Measurements from ENCODE around the gene ATF4. TPM values are rescaled to one million over a fixed set of nuclear protein-coding genes. Genes with fewer than 3 reads are reported as not detected.
A peak's percentile ranks its signal among the peaks of the same experiment; 100 is the strongest.

The ATF4 gene
- total and polyA plus RNA-seq, 2 of the 13 experiments (the other 11 are each of a cell fraction or from before 2014, with no cell fraction given), result 486 to 1,297 TPM

DNA sequence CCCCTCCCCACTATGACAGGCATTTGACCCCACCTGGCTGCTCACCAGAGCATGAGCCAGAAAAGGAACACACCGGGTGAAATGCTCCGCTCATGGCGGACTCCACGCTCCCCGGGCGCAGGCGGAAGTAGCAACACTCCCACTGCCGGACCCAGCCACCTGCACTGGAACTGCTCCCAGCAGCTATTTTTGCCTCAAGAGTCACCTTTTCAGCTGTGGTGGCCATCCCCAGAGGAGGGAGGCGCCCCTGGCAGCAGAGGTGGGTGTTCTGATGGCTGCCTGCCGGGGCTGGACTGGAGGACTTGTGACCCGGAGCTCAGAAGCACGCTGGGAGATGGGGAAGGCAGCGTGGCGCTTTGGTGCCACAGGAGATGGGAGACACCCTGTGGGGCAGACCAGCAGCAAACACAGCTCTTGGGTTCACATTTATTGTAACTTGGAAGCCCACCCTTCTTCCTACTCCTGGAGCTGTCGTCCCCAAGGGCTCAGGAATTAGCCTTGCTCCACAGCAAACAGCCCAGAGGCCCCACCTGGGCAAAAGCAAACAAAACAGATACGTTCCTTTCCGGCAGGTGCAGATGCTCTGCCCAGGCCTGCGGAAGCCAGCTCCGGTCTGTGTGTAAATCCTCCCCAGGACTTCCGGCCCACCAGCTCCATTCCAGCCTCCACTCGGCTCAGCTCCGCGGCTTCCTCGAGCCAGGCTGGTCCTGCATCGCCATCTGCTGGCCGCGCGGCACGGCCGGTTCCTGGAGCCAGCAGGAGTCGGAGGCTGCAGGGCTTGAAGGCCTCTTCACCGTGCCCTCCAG lies 8.5 kb downstream of the ATF4 start (continued):
- TF ChIP-seq CHD2 (IDR thresholded peaks at IDR 0.05; ENCODE audit: low read depth, low read length) (no peak), ZBTB7A (CRISPR knock-in tag; IDR thresholded peaks at IDR 0.05) (no peak), ZNF644 (CRISPR knock-in tag; IDR thresholded peaks at IDR 0.05; ENCODE audit: low read depth) (no peak), TRIM24 (CRISPR knock-in tag; IDR thresholded peaks at IDR 0.05) (no peak), POLR2AphosphoS2 (IDR thresholded peaks at IDR 0.05; ENCODE audit: low read depth, low read length) (no peak), EZH2 (conservative IDR thresholded peaks at IDR 0.05; ENCODE audit: low read depth, low read length) (no peak), ZNF414 (CRISPR knock-in tag; IDR thresholded peaks at IDR 0.05) (peak; percentile 76; the same call in 1 of the 2 replicates), SATB2 (CRISPR knock-in tag; IDR thresholded peaks at IDR 0.05) (no peak), CHD4 (IDR thresholded peaks at IDR 0.05; ENCODE audit: borderline replicate concordance, low read length) (no peak), SMARCC2 (IDR thresholded peaks at IDR 0.05) (no peak), LCORL (IDR thresholded peaks at IDR 0.05) (no peak), LCORL (CRISPR knock-in tag; IDR thresholded peaks at IDR 0.05) (peak; percentile 61), ZSCAN5A (CRISPR knock-in tag; IDR thresholded peaks at IDR 0.05; ENCODE audit: borderline replicate concordance) (0 out of 2 replicates have a peak, but pooled peaks have one; percentile 34), TAF1 (CRISPR knock-in tag; IDR thresholded peaks at IDR 0.05) (peak; percentile 46; the same call in 1 of the 2 replicates), ZNF235 (CRISPR knock-in tag; IDR thresholded peaks at IDR 0.05; ENCODE audit: borderline replicate concordance) (peak; percentile 60; the same call in 1 of the 2 replicates), ZNF768 (CRISPR knock-in tag; IDR thresholded peaks at IDR 0.05) (peak; percentile 85; the same call in 1 of the 2 replicates), ZNF891 (CRISPR knock-in tag; IDR thresholded peaks at IDR 0.05) (peak; percentile 77; the same call in 1 of the 2 replicates), RAD21 (CRISPR knock-in tag; IDR thresholded peaks at IDR 0.05) (peak; percentile 98), KDM5B (CRISPR knock-in tag; IDR thresholded peaks at IDR 0.05; ENCODE audit: borderline replicate concordance) (peak; percentile 86; the same call in 1 of the 2 replicates), ZNF724P (CRISPR knock-in tag; IDR thresholded peaks at IDR 0.05; ENCODE audit: borderline replicate concordance) (peak; percentile 58; the same call in 1 of the 2 replicates), ZNF451 (CRISPR knock-in tag; IDR thresholded peaks at IDR 0.05) (0 out of 2 replicates have a peak, but pooled peaks have one; percentile 52), ZFP37 (CRISPR knock-in tag; IDR thresholded peaks at IDR 0.05; ENCODE audit: borderline replicate concordance) (no peak), ZBTB3 (CRISPR knock-in tag; IDR thresholded peaks at IDR 0.05; ENCODE audit: borderline replicate concordance, low read depth) (no peak), MZF1 (CRISPR knock-in tag; IDR thresholded peaks at IDR 0.05; ENCODE audit: borderline replicate concordance) (no peak), TSC22D2 (CRISPR knock-in tag; IDR thresholded peaks at IDR 0.05; ENCODE audit: borderline replicate concordance) (peak; percentile 59; the same call in 1 of the 2 replicates), REPIN1 (CRISPR knock-in tag; IDR thresholded peaks at IDR 0.05; ENCODE audit: borderline replicate concordance, low read depth) (peak; percentile 86; the same call in 1 of the 2 replicates), KAT7 (CRISPR knock-in tag; IDR thresholded peaks at IDR 0.05; ENCODE audit: borderline replicate concordance) (0 out of 2 replicates have a peak, but pooled peaks have one; percentile 33)
- TF ChIP-seq, protein P1, sequence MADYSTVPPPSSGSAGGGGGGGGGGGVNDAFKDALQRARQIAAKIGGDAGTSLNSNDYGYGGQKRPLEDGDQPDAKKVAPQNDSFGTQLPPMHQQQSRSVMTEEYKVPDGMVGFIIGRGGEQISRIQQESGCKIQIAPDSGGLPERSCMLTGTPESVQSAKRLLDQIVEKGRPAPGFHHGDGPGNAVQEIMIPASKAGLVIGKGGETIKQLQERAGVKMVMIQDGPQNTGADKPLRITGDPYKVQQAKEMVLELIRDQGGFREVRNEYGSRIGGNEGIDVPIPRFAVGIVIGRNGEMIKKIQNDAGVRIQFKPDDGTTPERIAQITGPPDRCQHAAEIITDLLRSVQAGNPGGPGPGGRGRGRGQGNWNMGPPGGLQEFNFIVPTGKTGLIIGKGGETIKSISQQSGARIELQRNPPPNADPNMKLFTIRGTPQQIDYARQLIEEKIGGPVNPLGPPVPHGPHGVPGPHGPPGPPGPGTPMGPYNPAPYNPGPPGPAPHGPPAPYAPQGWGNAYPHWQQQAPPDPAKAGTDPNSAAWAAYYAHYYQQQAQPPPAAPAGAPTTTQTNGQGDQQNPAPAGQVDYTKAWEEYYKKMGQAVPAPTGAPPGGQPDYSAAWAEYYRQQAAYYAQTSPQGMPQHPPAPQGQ (CRISPR knock-in tag; IDR thresholded peaks at IDR 0.05; ENCODE audit: borderline replicate concordance), result peak; percentile 74; the same call in 1 of the 2 replicates

Data from HepG2 (cell line).